ENCODE results near the gene EIF4G3.

- TF ChIP-seq ZNF70 (CRISPR knock-in tag; IDR thresholded peaks at IDR 0.05) (no peak), PPARA (CRISPR knock-in tag; IDR thresholded peaks at IDR 0.05; ENCODE audit: borderline replicate concordance) (no peak), POU6F1 (CRISPR knock-in tag; IDR thresholded peaks at IDR 0.05; ENCODE audit: borderline replicate concordance, low read depth) (no peak), TOX (CRISPR knock-in tag; IDR thresholded peaks at IDR 0.05; ENCODE audit: borderline replicate concordance) (no peak)
Measured at GRCh38 chr1:20993716-20994575, 182.8 kb downstream of the EIF4G3 start.
